ENCODE measurements around the gene TAF7.
"Not testable (repeated sequence)": the region's sequence is repeated elsewhere in the genome, so short reads cannot be mapped to it uniquely, and the experiment has no call there.

The TAF7 gene

GRCh38 chr5:141354900-141355469 is 34.4 kb upstream of the TAF7 start, which contains the start of gene PCDHGA4:
Gene PCDHGA4 (plus strand): TSS chr5:141355021. CDS start chr5:141355108, 87 bp downstream.
- Histone ChIP-seq H3K27ac (ENCODE audit: low read length) (no peak within 1 kb of the TSS), H3K36me3 (ENCODE audit: control insufficient read depth in 2 of 2, insufficient read depth in 2 of 2, low read length in 2 of 2) (peaks cover 0 to 2% of the 10 kb centered on the region in 2 donors), H3K4me1 (ENCODE audit: control insufficient read depth, insufficient read depth, low read length) (no peaks in the 10 kb centered on the region), H3K4me3 (ENCODE audit: low read length in 2 of 2) (peak within 1 kb of the TSS; percentile 42 to 70), H3K27me3 (ENCODE audit: control insufficient read depth in 1 of 2, insufficient read depth in 2 of 2, low read length in 2 of 2) (peaks cover 0 to 7% of the 10 kb centered on the region in 2 donors), H3K9ac (ENCODE audit: low read length in 2 of 2) (no peak within 1 kb of the TSS), H3K9me3 (ENCODE audit: control insufficient read depth in 2 of 2, low read length in 2 of 2) (peaks cover 35 to 70% of the 10 kb centered on the region in 2 donors)

GRCh38 chr5:141351591-141351990 is 31.0 kb upstream of the TAF7 start:
- Histone ChIP-seq H3K27me3 (ENCODE audit: control insufficient read depth in 1 of 2, insufficient read depth in 2 of 2, low read length in 2 of 2) (peaks cover 0 to 7% of the 10 kb centered on the region in 2 donors), H3K4me1 (ENCODE audit: control insufficient read depth, insufficient read depth, low read length) (no peaks in the 10 kb centered on the region), H3K4me3 (ENCODE audit: low read length in 2 of 2) (peak overlapping the region in 1 of 2 donors; percentile 65), H3K9me3 (ENCODE audit: control insufficient read depth in 2 of 2, low read length in 2 of 2) (peaks cover 31 to 52% of the 10 kb centered on the region in 2 donors), H3K9ac (ENCODE audit: low read length in 2 of 2) (no peak overlapping the region), H3K27ac (ENCODE audit: low read length) (no peak overlapping the region), H3K36me3 (ENCODE audit: control insufficient read depth in 2 of 2, insufficient read depth in 2 of 2, low read length in 2 of 2) (peaks cover 0 to 2% of the 10 kb centered on the region in 2 donors)

- no peaks in the 10 kb centered on the region for H3K36me3 ChIP-seq (ENCODE audit: control insufficient read depth in 2 of 2, insufficient read depth in 2 of 2, low read length in 2 of 2)
- peak within 1 kb of the TSS; percentile 40 to 65 for H3K4me3 ChIP-seq (ENCODE audit: low read length in 2 of 2)
- no peak within 1 kb of the TSS for H3K27ac ChIP-seq (ENCODE audit: low read length)
- peaks cover 26 to 44% of the 10 kb centered on the region in 2 donors for H3K9me3 ChIP-seq (ENCODE audit: control insufficient read depth in 2 of 2, low read length in 2 of 2)
- H3K9ac ChIP-seq (ENCODE audit: low read length in 2 of 2) = no peak within 1 kb of the TSS
- peaks cover 0 to 7% of the 10 kb centered on the region in 2 donors for H3K27me3 ChIP-seq (ENCODE audit: control insufficient read depth in 1 of 2, insufficient read depth in 2 of 2, low read length in 2 of 2)
- H3K4me1 ChIP-seq (ENCODE audit: control insufficient read depth, insufficient read depth, low read length) = no peaks in the 10 kb centered on the region
These were observed 29.5 kb upstream of the TAF7 start, which contains the start of gene PCDHGB1 for GRCh38 chr5:141349917-141350619. Gene PCDHGB1 (plus strand): TSS chr5:141350099. CDS start chr5:141350261, 162 bp downstream.

GRCh38 chr5:141346017-141346416 is 25.4 kb upstream of the TAF7 start:
- H3K36me3 ChIP-seq (ENCODE audit: control insufficient read depth in 2 of 2, insufficient read depth in 2 of 2, low read length in 2 of 2); H3K9ac ChIP-seq (ENCODE audit: low read length in 2 of 2); H3K4me1 ChIP-seq (ENCODE audit: control insufficient read depth, insufficient read depth, low read length); H3K27me3 ChIP-seq (ENCODE audit: control insufficient read depth in 1 of 2, insufficient read depth in 2 of 2, low read length in 2 of 2); H3K4me3 ChIP-seq (ENCODE audit: low read length in 2 of 2); H3K27ac ChIP-seq (ENCODE audit: low read length): not testable (repeated sequence)
- peaks cover 38 to 43% of the 10 kb centered on the region in 2 donors for H3K9me3 ChIP-seq (ENCODE audit: control insufficient read depth in 2 of 2, low read length in 2 of 2)

- Histone ChIP-seq H3K36me3 (ENCODE audit: control insufficient read depth in 2 of 2, insufficient read depth in 2 of 2, low read length in 2 of 2) (no peaks in the 10 kb centered on the region), H3K9ac (ENCODE audit: low read length in 2 of 2) (no peak overlapping the region), H3K4me3 (ENCODE audit: low read length in 2 of 2) (no peak overlapping the region), H3K27ac (ENCODE audit: low read length) (no peak overlapping the region), H3K27me3 (ENCODE audit: control insufficient read depth in 1 of 2, insufficient read depth in 2 of 2, low read length in 2 of 2) (peaks cover 0 to 4% of the 10 kb centered on the region in 2 donors), H3K9me3 (ENCODE audit: control insufficient read depth in 2 of 2, low read length in 2 of 2) (peaks cover 36 to 38% of the 10 kb centered on the region in 2 donors), H3K4me1 (ENCODE audit: control insufficient read depth, insufficient read depth, low read length) (no peaks in the 10 kb centered on the region)
These were observed 24.7 kb upstream of the TAF7 start for GRCh38 chr5:141345327-141345726.

GRCh38 chr5:141343953-141344463 is 23.4 kb upstream of the TAF7 start:
- peaks cover 43 to 46% of the 10 kb centered on the region in 2 donors for H3K9me3 ChIP-seq (ENCODE audit: control insufficient read depth in 2 of 2, low read length in 2 of 2)

GRCh38 chr5:141343242-141343952 is 22.8 kb upstream of the TAF7 start, which contains the start of gene PCDHGA3:
Gene PCDHGA3 (plus strand): TSS chr5:141343829. CDS start chr5:141344034, 205 bp downstream.
- H3K27me3 ChIP-seq (ENCODE audit: control insufficient read depth in 1 of 2, insufficient read depth in 2 of 2, low read length in 2 of 2) = peaks cover 0 to 4% of the 10 kb centered on the region in 2 donors
- H3K27ac ChIP-seq (ENCODE audit: low read length) = no peak within 1 kb of the TSS
- no peak within 1 kb of the TSS for H3K9ac ChIP-seq (ENCODE audit: low read length in 2 of 2)
- H3K36me3 ChIP-seq (ENCODE audit: control insufficient read depth in 2 of 2, insufficient read depth in 2 of 2, low read length in 2 of 2) = no peaks in the 10 kb centered on the region
- H3K4me3 ChIP-seq (ENCODE audit: low read length in 2 of 2) = peak within 1 kb of the TSS in 1 of 2 donors; percentile 54
- H3K9me3 ChIP-seq (ENCODE audit: control insufficient read depth in 2 of 2, low read length in 2 of 2) = peaks cover 46 to 53% of the 10 kb centered on the region in 2 donors
- no peaks in the 10 kb centered on the region for H3K4me1 ChIP-seq (ENCODE audit: control insufficient read depth, insufficient read depth, low read length)

More at GRCh38 chr5:141343953-141344463, 23.4 kb upstream of the TAF7 start:
- H3K4me1 ChIP-seq (ENCODE audit: control insufficient read depth, insufficient read depth, low read length) = no peaks in the 10 kb centered on the region
- H3K9ac ChIP-seq (ENCODE audit: low read length in 2 of 2) = no peak overlapping the region
- peaks cover 0 to 4% of the 10 kb centered on the region in 2 donors for H3K27me3 ChIP-seq (ENCODE audit: control insufficient read depth in 1 of 2, insufficient read depth in 2 of 2, low read length in 2 of 2)
- H3K27ac ChIP-seq (ENCODE audit: low read length) = no peak overlapping the region
- peak overlapping the region in 1 of 2 donors; percentile 54 for H3K4me3 ChIP-seq (ENCODE audit: low read length in 2 of 2)
- no peaks in the 10 kb centered on the region for H3K36me3 ChIP-seq (ENCODE audit: control insufficient read depth in 2 of 2, insufficient read depth in 2 of 2, low read length in 2 of 2)

- no peak overlapping the region for H3K9ac ChIP-seq (ENCODE audit: low read length in 2 of 2)
- no peaks in the 10 kb centered on the region for H3K36me3 ChIP-seq (ENCODE audit: control insufficient read depth in 2 of 2, insufficient read depth in 2 of 2, low read length in 2 of 2)
- H3K27me3 ChIP-seq (ENCODE audit: control insufficient read depth in 1 of 2, insufficient read depth in 2 of 2, low read length in 2 of 2) = peaks cover 0 to 4% of the 10 kb centered on the region in 2 donors
- no peak overlapping the region for H3K4me3 ChIP-seq (ENCODE audit: low read length in 2 of 2)
- H3K27ac ChIP-seq (ENCODE audit: low read length) = no peak overlapping the region
- H3K4me1 ChIP-seq (ENCODE audit: control insufficient read depth, insufficient read depth, low read length) = no peaks in the 10 kb centered on the region
- H3K9me3 ChIP-seq (ENCODE audit: control insufficient read depth in 2 of 2, low read length in 2 of 2) = peaks cover 52 to 59% of the 10 kb centered on the region in 2 donors
These were observed 22.2 kb upstream of the TAF7 start for GRCh38 chr5:141342773-141343172.

- H3K27me3 ChIP-seq (ENCODE audit: control insufficient read depth in 1 of 2, insufficient read depth in 2 of 2, low read length in 2 of 2); H3K27ac ChIP-seq (ENCODE audit: low read length); H3K9ac ChIP-seq (ENCODE audit: low read length in 2 of 2); H3K4me1 ChIP-seq (ENCODE audit: control insufficient read depth, insufficient read depth, low read length); H3K4me3 ChIP-seq (ENCODE audit: low read length in 2 of 2); H3K36me3 ChIP-seq (ENCODE audit: control insufficient read depth in 2 of 2, insufficient read depth in 2 of 2, low read length in 2 of 2): not testable (repeated sequence)
- peaks cover 55 to 56% of the 10 kb centered on the region in 2 donors for H3K9me3 ChIP-seq (ENCODE audit: control insufficient read depth in 2 of 2, low read length in 2 of 2)
These were observed 20.3 kb upstream of the TAF7 start for GRCh38 chr5:141340781-141341354.

Measured in stomach smooth muscle (tissue), 2 donors.